Measurements from ENCODE around the gene SPPL3.

The SPPL3 gene

GRCh38 chr12:120787889-120788288 lies 116.3 kb downstream of the SPPL3 start:
- TF ChIP-seq ZFX (IDR thresholded peaks at IDR 0.05): no peak
- no peak for TF ChIP-seq CTCF (conservative IDR thresholded peaks at IDR 0.05)
- no peak overlapping the region for H3K27ac ChIP-seq

GRCh38 chr12:120784804-120785203 lies 119.4 kb downstream of the SPPL3 start:
- H3K27ac ChIP-seq: no peak overlapping the region
- TF ChIP-seq ZFX (IDR thresholded peaks at IDR 0.05): no peak
- TF ChIP-seq CTCF (conservative IDR thresholded peaks at IDR 0.05): no peak

GRCh38 chr12:120783197-120783596 lies 121.0 kb downstream of the SPPL3 start:
- TF ChIP-seq ZFX (IDR thresholded peaks at IDR 0.05) (no peak), CTCF (conservative IDR thresholded peaks at IDR 0.05) (no peak)
- no peak overlapping the region for H3K27ac ChIP-seq

- H3K27ac ChIP-seq: no peak overlapping the region
- TF ChIP-seq CTCF (conservative IDR thresholded peaks at IDR 0.05) (no peak), ZFX (IDR thresholded peaks at IDR 0.05) (no peak)
Measured at GRCh38 chr12:120775862-120776552, 128.2 kb downstream of the SPPL3 start.

- no peak overlapping the region for H3K27ac ChIP-seq
- no peak for TF ChIP-seq ZFX (IDR thresholded peaks at IDR 0.05)
- no peak for TF ChIP-seq CTCF (conservative IDR thresholded peaks at IDR 0.05)
Measured at GRCh38 chr12:120774169-120774916, 129.8 kb downstream of the SPPL3 start.

- H3K27ac ChIP-seq: no peak overlapping the region
- TF ChIP-seq CTCF (conservative IDR thresholded peaks at IDR 0.05) (no peak), ZFX (IDR thresholded peaks at IDR 0.05) (no peak)
Measured at GRCh38 chr12:120771097-120771496, 133.1 kb downstream of the SPPL3 start.

All from C4-2B (cell line).